ENCODE measurements around the gene FHDC1.

Gene FHDC1

DNA sequence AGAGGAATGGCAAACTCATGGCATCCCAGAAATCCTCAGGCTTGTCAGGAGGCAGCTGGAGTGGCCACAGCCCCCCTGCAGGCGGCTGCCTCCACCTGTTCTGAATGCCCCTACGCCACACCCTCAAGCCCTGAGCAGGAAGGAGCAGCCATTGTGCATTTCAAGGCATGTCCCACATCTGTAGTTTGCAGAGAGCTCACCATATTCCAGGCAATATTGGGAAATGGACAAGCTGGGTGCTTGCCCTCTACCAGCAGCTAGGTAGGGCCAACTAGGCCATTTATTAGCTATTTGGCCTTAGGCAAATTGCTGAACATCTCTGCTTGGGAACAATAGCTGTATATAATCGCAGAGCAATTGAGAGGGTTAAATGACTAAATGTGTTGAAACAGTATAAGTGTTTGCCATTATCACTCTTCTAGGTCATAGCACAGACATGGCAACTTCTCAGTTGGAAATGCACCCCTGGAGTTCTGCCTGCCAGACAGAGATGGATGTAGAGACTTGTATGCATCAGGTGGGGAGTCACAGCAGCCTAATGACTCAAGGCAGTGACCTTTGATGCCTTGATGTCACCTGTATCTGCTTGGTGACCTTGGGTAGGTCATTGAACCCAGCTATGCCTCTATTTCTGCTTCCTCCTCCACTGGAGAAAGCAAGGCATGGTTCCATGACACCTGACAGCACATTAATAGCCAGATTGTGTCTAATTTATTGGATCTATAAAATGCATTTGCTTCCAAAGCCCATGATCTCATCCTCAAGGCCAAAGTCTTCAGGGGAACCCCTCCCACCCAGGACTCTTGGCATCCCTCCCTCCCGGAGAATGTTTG lies 52.8 kb downstream of the FHDC1 start:
- no peak for DNase-seq

DNA sequence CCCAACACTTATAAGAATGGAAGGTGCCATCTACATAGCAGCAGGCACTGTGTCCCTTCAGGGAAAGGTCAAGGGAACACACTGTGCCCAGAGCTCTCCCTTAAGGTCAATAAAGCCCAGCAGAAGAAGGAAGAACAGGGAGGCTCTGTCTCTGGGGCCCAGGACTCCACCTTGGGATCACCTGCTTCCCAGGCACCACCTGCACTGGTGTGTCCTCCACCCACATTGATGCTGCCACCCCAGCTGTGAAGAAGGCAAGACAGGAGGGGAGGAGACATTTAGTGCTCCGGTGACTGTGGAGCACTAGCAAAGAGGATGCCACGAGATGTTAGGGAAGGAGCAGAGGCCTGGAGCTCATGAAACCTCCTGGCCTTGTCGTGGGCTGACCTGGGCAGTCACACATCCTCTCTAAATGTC lies 53.4 kb downstream of the FHDC1 start:
- DNase-seq: no peak

DNA sequence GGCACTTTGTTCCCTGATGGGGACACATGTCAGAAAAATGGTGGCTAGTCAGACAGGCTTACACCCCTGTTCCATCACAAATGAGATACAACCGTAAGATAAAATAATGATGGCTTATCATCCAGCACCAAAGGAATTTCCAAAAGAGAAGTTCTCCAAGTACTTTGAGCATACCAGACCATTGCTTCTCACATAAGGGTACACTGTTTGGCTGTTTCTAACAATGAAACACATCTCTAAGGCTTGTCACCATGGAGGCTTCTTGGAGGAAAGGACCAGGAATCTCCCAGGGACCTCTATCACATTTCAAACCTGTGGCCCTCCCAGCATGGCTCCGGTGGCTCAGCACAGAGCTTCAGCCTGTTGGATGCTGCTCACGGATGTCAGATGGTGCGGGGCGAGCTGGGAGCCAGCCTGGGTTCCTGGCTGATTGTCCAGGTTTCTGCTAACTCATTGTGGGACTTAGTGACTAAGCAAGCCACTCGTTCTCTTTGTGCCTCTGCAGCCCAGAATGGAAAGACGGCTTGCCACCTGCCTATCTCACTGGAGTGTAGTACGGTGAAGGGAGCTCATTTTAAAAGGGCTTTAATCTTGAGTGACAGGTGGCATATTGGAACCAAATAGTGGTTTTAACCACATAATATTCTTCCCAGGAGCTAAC lies 54.5 kb downstream of the FHDC1 start:
- no peak for DNase-seq

DNA sequence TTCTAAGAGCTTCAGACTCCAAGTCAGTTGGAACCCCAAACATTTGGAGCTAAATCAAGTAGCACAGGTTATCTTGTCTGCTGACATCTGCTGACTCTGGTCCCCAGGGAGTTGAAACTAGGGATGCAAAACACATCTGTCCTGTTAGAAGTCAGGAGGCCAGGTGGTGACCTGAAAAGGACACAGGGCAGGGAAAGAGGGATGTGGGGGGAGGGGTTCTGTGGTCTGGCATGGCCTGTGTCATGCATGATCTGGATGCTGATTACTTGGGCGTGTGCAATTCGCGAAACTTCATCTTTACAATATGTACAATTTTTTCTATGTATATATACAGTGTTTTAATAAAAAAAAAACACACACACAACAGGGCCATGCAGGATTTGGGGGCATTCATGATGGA lies 55.3 kb downstream of the FHDC1 start:
- no peak for DNase-seq

DNA sequence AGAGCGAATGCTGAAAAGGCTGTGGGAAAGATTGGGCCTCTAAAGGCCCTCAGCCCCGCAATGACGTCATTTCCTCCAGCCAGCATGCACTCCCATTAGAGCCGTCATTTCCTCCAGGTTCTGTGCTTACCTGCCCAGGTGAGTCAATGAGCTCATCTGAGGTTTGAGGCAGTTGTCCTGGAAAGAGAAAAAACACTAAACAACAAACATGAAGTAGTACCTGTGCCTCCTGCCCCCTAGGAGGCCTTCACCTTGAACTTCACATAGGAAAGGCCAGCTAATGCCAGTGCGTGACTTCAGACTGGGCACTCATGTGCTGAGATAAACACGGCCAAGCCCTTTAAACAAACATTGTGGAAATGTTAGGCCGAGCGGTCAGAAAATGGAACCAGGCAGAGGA lies 55.9 kb downstream of the FHDC1 start:
- no peak for DNase-seq

DNA sequence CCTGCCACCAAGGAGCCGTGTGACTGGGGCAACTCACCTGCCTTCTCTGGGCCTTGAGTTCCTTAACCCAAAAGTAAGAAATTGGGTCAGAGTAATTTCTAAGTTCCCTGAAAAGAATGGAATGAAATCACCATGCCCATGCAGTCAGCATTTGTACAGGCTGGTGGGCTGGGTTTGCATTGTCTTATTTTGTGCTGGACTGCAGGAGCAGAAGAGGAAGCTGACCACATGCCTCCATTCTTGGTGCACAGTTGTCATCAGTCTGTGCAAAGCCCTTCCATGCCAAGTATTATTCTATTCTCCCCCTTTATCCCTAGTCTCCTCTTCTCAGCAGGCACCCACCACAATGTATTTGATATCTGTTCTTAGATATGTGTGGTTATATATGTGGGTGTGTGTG lies 56.3 kb downstream of the FHDC1 start:
- no peak for DNase-seq

DNA sequence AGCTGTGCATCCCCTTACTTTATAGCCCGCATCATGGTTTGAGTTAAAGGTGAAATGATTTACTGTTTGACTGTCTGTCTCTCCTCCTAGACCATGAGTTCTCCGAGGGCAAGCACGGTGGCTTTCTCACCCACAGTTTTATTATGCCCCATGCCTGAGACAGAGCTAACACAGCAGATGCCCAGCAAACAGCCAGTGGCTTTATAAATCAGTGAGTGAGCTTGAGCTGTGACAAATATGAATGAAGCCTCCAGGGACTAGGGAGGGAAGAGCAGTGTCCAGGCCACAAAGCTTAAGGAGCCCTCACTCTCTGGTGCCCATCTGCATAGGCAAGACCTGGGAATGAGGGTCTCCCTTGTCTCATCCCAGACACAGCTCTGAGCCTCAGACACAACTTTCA lies 57.9 kb downstream of the FHDC1 start:
- DNase-seq: no peak

DNA sequence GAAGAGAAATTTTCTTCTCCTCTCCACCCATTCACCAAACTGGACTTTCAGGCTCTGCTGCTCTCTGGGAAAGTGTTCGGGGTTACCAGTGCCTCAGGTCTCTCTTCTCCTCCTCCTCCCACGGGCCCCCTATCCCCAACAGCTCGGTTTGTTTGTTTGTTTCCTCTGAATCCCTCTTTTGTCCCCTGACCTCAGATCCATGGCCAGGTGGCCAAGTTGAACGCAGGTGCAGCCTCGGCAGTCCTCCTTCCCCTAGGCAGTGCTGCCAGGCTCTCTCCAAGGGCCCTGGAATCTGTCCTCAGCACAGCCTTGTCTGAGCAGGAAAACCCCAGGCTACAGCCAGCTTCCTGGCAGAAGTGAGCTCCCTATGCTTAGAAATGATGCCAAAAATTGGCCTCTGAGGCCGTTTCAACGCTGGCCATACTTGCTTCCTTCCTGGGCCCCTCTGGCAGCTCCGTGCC lies 60.0 kb downstream of the FHDC1 start:
- DNase-seq: no peak

DNA sequence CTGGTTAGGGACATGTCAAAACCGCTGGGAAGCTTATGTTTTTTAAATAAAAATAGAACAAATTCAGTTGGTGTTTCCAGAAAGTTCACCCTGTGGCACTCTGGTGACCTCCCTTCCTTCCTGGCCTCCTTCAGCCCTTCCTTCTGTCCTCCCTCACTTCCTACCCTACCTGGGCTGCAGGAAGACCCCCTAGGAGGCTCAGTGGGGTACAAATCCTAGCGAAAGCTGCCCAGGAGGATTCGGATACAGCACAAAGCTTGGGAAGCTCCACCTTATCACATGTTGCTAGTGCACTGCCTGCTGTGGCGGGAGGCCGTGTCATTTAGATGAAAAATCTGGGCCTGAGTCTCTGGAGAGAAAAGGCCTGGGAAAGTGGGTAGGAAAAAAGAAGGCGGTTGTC lies 60.5 kb downstream of the FHDC1 start:
- DNase-seq: no peak

DNA sequence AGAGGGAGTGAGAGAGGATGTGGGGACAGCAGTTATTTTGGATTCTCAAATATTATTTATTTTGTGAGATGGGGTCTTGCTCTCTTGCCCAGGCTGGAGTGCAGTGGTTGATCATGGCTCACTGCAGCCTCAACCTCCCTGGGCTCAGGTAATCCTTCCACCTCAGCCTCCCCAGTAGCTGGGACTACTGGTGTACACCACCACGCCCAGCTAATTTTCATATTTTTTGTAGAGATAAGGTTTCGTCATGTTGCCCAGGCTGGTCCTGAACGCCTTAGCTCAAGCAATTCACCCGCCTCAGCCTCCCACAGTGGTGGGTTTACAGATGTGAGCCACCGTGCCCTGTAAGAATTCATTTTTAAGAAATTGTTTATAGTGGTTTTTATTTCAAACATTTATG lies 61.2 kb downstream of the FHDC1 start:
- no peak for DNase-seq

DNA sequence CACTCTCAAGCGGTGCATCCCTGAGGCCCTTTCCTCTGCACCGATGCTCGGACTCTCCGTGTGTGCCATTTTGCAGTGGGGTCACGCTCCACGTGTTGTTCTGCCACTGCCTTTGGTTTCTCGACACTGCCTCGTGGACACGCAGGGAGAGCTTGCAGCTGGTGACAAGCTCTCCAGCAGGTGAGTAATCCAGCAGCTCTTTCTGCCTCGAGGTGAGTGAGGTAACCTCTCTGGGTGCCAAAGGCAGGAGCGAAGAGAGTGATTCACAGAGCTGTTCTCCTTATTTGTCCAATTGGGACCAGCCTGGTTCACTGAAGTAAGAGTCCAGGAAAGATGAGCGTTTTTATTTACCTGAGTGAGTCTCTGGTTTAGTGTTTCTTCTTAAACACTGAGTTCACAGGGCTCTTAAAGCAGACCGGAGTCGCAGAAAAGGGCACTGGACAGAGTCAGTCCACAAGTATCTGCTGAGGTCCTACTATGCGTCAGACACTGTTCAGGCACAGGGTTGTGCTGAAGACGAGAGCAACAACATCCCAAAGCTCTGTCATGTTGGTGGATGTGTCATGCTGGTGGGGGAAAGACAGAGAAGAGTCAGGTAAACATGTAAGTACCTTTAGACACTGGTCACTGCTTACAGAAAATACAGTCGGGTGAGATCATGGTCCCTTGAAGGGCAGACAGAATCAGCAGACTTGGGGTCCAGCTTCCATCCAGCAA lies 61.8 kb downstream of the FHDC1 start:
- no peak for DNase-seq

DNA sequence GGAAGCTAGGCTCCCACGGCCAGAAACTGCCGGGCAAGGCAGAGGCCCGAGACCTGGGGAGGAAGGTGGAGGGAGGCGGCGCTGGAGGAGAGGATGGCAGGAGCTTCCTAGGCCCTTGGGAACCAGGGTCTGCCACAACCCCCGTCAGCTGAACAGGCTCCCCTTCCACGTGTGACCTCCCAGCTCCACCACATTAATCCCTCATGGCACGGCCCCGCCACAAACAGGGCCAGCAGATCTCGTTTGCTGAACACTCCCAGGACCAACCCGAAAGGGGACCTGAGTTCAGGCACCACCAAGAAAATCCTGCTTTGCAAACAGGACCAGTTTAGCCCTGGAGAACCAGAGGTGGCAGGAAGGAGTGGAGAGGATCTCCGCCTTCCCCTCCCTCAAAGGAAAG lies 62.7 kb downstream of the FHDC1 start:
- no peak for DNase-seq

DNA sequence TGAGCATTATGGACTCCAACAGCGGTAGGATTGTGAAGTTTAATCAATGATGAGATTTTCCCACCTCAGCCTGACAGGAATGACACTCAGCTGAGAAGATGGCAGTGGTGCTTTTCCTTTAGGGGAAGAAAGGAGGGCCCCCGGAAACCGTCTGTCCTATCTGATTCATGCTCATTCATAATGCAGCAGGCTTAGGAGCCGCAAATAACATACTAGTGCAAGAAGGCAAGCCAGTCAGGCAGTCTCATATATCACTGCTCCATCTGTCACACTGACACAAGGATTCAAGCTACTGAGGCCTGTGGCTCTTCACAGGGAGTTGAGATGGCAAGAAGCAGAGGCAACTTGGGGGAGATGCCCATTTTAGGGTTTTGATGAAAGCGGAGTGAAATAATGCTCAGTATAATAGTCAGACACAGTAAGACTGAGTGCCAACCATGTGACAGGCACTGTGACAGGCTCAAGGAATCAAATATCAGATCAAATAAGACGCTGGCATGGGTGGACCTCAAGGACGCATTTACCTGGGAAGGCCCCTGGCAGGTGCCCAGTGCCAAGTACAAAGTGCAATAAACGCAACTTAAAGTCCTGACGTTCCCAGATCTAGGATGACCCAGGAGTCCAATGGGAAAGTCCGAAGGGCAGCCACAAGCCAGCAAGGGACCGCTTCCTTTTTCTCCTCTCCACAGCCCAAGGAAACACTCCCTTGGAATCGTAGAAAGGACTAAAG lies 63.4 kb downstream of the FHDC1 start:
- DNase-seq: no peak

DNA sequence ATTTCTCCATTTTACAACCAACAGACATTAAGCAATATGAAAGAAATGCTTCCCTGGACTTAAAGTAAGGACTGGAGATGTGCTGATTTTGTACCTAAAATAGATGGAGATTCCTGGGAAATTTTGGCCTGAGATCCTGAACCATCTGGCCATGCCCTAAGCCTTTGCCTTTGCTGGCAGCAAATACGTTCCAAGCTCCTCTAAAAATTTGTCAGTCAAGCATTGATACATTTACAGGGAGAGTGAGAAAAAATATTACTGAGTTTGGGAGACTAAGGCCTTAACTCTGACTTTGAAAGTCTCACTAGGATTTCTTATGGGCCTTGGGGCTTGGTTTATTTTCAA lies 63.9 kb downstream of the FHDC1 start:
- no peak for DNase-seq

DNA sequence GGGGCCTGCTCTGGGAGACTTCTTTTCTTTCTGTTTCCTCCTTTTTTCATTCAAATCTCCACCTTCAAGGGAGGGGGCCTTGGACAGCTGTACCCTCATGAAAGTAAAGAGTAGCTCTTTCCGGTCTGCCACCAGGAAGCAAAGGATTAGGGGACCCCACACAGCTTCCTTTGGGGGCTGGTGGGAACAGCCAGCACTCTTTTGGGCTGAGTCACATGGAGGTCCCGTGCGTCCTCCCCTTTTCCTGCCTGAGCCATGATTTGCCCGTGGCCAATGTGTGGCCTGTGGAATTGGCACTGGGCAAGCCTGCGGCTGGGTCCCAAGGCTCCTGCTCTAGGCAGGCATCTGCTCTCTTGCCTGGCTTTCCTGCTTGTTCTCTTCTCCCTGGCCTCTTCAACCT lies 65.5 kb downstream of the FHDC1 start:
- no peak for DNase-seq

DNA sequence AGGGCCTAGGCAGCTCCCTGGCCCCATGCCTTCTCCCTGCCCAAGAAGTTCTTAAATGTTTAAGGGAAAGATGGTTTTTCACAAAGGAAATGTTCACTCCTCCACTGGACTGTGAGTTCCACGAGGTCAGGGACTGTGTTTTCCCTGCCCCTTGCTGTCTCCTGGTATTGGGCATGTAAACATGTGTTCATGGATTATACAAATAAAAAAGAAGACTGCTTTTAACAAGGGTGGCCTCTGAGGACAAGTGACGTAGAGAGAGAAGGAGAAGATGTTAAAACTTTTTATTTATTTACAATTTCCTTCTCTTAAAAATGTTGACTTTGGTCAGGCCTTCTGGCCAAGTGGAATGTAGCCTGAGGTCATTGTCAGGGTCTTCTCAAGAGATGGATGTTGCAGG lies 66.0 kb downstream of the FHDC1 start:
- DNase-seq: no peak

DNA sequence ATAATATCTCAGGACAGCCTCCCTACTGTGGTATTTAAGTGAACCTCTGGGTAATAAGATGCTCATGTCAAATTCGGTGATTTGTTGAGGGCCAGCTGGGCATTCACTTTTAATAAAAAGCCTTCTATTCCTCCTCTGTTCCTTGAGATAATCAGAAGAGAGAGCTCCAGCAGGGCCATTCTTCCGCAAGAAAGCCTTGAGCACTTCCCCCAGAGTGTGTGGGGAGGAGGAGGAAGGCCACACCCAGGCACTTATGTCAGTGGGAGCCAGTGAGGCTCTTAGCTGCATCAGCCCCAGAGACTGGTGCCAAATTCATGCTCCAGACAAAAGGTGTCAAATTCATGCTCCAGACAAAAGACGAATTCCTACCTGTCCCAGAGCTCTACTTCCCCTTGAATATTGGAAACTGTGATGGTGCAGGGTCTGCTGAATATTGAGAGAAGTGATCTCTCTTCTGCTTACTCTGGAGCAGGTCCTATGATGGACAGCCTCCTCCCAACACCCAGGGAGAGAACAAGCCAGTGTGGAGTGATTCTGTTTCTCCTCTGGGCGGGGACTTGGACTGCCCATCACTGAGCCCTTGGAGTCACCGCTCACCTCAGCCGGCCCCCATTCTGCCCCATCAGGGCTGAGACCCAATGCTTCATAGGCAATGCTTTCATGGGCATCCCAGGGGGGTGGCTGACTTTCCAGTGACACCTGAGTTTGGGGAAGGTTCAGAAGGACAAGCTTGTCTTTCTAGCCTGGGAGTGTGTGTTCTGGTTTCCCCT lies 68.1 kb downstream of the FHDC1 start:
- DNase-seq: no peak

DNA sequence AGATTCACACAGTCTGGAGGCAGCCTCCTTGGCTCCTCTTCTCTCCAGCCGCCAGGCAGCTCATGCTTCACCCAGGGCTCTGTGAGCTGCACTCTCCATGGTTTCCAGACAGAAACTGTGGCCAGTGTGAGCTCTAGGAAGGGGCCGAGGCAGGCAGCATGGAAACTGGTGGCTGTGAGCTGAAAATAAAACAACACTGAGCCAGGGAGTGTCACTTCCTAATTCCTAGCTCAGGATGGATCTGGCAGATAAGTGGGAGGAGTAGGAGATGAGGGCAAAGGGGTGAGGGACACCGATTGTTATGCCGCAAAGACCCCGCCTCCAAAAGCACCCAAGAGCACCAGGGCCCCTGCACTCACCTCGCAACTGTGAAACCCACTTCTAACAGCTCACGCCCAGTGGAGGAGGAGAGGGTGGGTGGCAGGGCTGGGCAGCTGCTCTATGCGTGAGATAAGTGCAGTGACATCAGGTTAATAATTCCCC lies 69.8 kb downstream of the FHDC1 start:
- DNase-seq: no peak

DNA sequence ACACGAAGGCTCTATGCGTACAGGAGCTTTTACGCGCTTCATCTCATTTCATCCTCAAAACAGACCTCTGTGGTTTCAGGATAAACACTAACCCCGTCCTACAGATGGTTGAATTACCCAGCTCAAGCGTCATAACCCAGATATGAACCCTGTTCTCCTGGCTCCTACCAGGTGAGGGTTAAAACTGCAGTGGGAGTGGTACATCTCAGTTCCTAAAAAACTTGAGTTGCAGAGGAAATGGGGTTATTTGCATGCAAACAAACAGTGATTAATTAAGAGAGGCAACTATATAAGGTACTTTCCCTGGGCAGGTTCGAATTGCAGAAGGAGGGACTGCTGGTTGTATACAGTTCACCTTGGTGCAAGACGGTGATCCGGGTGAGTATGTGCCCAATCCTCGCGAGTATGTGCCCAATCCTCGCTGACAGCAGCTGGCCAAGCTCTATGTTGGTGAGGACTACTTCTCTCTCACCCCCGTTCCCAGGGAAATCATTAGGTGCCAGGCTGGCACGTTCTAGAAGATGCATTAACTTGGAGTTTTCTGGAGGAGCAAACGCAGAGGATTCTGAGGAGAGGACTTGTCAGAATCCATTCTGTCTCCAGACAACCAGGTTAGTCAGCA lies 72.6 kb downstream of the FHDC1 start:
- no peak for DNase-seq

DNA sequence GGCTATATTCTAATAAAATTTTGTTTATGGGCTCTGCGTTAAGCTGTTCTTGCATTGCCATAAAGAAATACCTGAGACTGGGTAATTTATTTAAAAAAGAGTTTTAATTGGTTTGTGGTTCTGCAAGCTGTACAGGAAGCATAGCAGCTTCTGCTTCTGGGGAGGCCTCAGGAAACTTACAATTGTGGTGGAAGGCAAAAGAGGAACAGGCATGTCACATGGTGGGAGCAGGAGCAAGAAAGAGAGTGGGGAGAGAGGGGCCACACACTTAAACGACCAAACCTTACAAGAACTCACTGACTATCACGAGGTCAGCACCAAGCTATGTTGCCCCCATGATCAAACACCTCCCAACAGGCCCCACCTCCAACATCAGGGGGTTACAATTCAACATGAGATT lies 74.0 kb downstream of the FHDC1 start:
- no peak for DNase-seq

DNA sequence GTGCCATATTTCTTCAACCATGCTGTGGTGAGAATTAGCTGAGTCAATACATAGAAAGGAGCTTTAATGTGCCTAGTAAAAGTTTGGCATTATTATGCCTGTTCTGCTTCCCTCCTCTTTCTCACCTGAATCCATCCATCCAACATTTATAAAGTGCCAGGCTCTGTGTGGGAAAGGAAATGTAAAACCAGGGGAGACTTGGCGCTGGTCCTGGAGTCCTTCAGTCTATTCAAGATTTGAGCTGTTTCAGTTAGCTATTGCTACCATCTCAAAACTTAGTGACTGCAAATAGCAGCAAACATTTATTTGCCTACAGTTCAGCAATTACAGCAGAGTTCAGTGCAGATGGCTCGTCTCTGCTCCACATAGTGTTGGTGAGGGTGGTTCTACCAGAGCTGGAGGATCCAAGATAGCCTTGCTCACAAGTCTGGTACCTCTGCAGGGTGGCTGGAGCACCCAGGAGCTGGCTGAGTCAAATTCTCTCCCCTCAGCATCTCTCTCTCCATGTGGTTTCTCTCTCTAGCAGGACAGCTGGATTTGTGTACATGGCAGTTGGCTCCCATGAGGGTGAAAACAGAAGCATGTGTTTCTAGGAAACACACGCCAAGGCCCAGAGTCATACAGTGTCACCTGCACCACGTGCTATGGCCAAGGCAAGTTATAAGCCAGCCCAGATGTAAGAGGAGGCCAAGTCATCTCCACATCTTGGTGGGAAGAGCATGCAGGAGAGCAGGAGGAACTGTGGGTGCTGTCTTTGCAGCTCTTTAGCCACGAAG lies 77.3 kb downstream of the FHDC1 start:
- DNase-seq: no peak
